ENCODE data around the gene CDC7. TPM values are rescaled to one million over a fixed set of nuclear protein-coding genes. Genes with fewer than 3 reads are reported as not detected.

Gene CDC7
- total RNA-seq, 1 donor from 2014 or later, result 4.0 TPM

GRCh38 chr1:91487469-91487868 is 13.2 kb upstream of the CDC7 start:
- TF ChIP-seq CTCF (IDR thresholded peaks at IDR 0.05; ENCODE audit: insufficient read depth, low read depth, low read length), result no peak
- TF ChIP-seq EZH2 (IDR thresholded peaks at IDR 0.05; ENCODE audit: insufficient read depth, low read length), result no peak
- H3K27ac ChIP-seq (ENCODE audit: low read depth, low read length), result no peak overlapping the region
- Mint-ChIP-seq H3K9me3 (ENCODE audit: unreplicated experiment) (no peaks in the 10 kb centered on the region), H3K4me3 (ENCODE audit: unreplicated experiment) (no peak overlapping the region), H3K36me3 (ENCODE audit: low read depth, unreplicated experiment) (no peaks in the 10 kb centered on the region), H3K27me3 (ENCODE audit: low read depth, unreplicated experiment) (no peaks in the 10 kb centered on the region), H3K27ac (ENCODE audit: unreplicated experiment) (no peak overlapping the region), H3K4me1 (ENCODE audit: low read depth, unreplicated experiment) (no peaks in the 10 kb centered on the region)
- H3K4me3 ChIP-seq (ENCODE audit: insufficient read depth, low read depth, low read length), result no peak overlapping the region
- no peak overlapping the region for H3K4me2 ChIP-seq (ENCODE audit: low read length)
- DNase-seq (ENCODE audit: low read depth), result no peak
- no peaks in the 10 kb centered on the region for H4K20me1 ChIP-seq (ENCODE audit: insufficient read depth, low read length)
- H3K36me3 ChIP-seq (ENCODE audit: insufficient read depth, low read length), result no peaks in the 10 kb centered on the region
- H3K27me3 ChIP-seq (ENCODE audit: insufficient read depth, low read length), result peaks cover 4% of the 10 kb centered on the region
- no peaks in the 10 kb centered on the region for H3K9me3 ChIP-seq (ENCODE audit: insufficient read depth, low read depth, low read length)
- no peaks in the 10 kb centered on the region for H3K4me1 ChIP-seq (ENCODE audit: insufficient read depth, low read length)
- H2AFZ ChIP-seq (ENCODE audit: low read depth, low read length), result no peak overlapping the region
- no peak overlapping the region for H3K9ac ChIP-seq (ENCODE audit: low read length)
- FAIRE-seq, result no peak
- H3K79me2 ChIP-seq (ENCODE audit: insufficient read depth, low read length), result no peaks in the 10 kb centered on the region

GRCh38 chr1:91490501-91490900 is 10.2 kb upstream of the CDC7 start:
- FAIRE-seq (no peak), DNase-seq (ENCODE audit: low read depth) (no peak)
- Histone ChIP-seq H3K27ac (ENCODE audit: low read depth, low read length) (no peak overlapping the region), H3K9me3 (ENCODE audit: insufficient read depth, low read depth, low read length) (no peaks in the 10 kb centered on the region), H3K4me2 (ENCODE audit: low read length) (no peak overlapping the region), H3K9ac (ENCODE audit: low read length) (no peak overlapping the region), H3K4me1 (ENCODE audit: insufficient read depth, low read length) (no peaks in the 10 kb centered on the region), H3K36me3 (ENCODE audit: insufficient read depth, low read length) (no peaks in the 10 kb centered on the region), H3K27me3 (ENCODE audit: insufficient read depth, low read length) (peaks cover 4% of the 10 kb centered on the region), H4K20me1 (ENCODE audit: insufficient read depth, low read length) (no peaks in the 10 kb centered on the region), H2AFZ (ENCODE audit: low read depth, low read length) (no peak overlapping the region), H3K79me2 (ENCODE audit: insufficient read depth, low read length) (no peaks in the 10 kb centered on the region), H3K4me3 (ENCODE audit: insufficient read depth, low read depth, low read length) (no peak overlapping the region)
- no peaks in the 10 kb centered on the region for H3K4me1 Mint-ChIP-seq (ENCODE audit: low read depth, unreplicated experiment)
- TF ChIP-seq CTCF (IDR thresholded peaks at IDR 0.05; ENCODE audit: insufficient read depth, low read depth, low read length) (no peak), EZH2 (IDR thresholded peaks at IDR 0.05; ENCODE audit: insufficient read depth, low read length) (no peak)
- no peak overlapping the region for H3K4me3 Mint-ChIP-seq (ENCODE audit: unreplicated experiment)
- H3K27me3 Mint-ChIP-seq (ENCODE audit: low read depth, unreplicated experiment), result peaks cover 2% of the 10 kb centered on the region
- no peaks in the 10 kb centered on the region for H3K9me3 Mint-ChIP-seq (ENCODE audit: unreplicated experiment)
- H3K27ac Mint-ChIP-seq (ENCODE audit: unreplicated experiment), result no peak overlapping the region
- H3K36me3 Mint-ChIP-seq (ENCODE audit: low read depth, unreplicated experiment), result no peaks in the 10 kb centered on the region

GRCh38 chr1:91498035-91498434 is 2.6 kb upstream of the CDC7 start:
- Histone ChIP-seq H3K27me3 (ENCODE audit: insufficient read depth, low read length) (no peaks in the 10 kb centered on the region), H3K4me3 (ENCODE audit: insufficient read depth, low read depth, low read length) (no peak overlapping the region), H2AFZ (ENCODE audit: low read depth, low read length) (no peak overlapping the region), H3K9ac (ENCODE audit: low read length) (no peak overlapping the region), H3K4me1 (ENCODE audit: insufficient read depth, low read length) (peaks cover 13% of the 10 kb centered on the region), H3K79me2 (ENCODE audit: insufficient read depth, low read length) (peaks cover 10% of the 10 kb centered on the region), H4K20me1 (ENCODE audit: insufficient read depth, low read length) (no peaks in the 10 kb centered on the region), H3K27ac (ENCODE audit: low read depth, low read length) (no peak overlapping the region), H3K4me2 (ENCODE audit: low read length) (no peak overlapping the region), H3K9me3 (ENCODE audit: insufficient read depth, low read depth, low read length) (no peaks in the 10 kb centered on the region), H3K36me3 (ENCODE audit: insufficient read depth, low read length) (no peaks in the 10 kb centered on the region)
- Mint-ChIP-seq H3K27me3 (ENCODE audit: low read depth, unreplicated experiment) (peaks cover 2% of the 10 kb centered on the region), H3K4me3 (ENCODE audit: unreplicated experiment) (no peak overlapping the region), H3K4me1 (ENCODE audit: low read depth, unreplicated experiment) (peaks cover 5% of the 10 kb centered on the region), H3K9me3 (ENCODE audit: unreplicated experiment) (no peaks in the 10 kb centered on the region), H3K27ac (ENCODE audit: unreplicated experiment) (no peak overlapping the region), H3K36me3 (ENCODE audit: low read depth, unreplicated experiment) (no peaks in the 10 kb centered on the region)
- no peak for TF ChIP-seq EZH2 (IDR thresholded peaks at IDR 0.05; ENCODE audit: insufficient read depth, low read length)
- no peak for TF ChIP-seq CTCF (IDR thresholded peaks at IDR 0.05; ENCODE audit: insufficient read depth, low read depth, low read length)
- FAIRE-seq (no peak), DNase-seq (ENCODE audit: low read depth) (no peak)

Measured in astrocyte (in vitro differentiated cells and primary cell).